Amniotic epithelial cell (primary cell): ENCODE measurements around the gene SSBP3.

Experiments
- DNase-seq: peaks from one replicate; pipeline ENCODE4 v3.0.0-alpha.2; 2010; ENCODE audit warnings: low read depth

SSBP3 gene

GRCh38 chr1:54305906-54306514 is 100.2 kb downstream of the SSBP3 start:
- DNase-seq, result no peak

DNA sequence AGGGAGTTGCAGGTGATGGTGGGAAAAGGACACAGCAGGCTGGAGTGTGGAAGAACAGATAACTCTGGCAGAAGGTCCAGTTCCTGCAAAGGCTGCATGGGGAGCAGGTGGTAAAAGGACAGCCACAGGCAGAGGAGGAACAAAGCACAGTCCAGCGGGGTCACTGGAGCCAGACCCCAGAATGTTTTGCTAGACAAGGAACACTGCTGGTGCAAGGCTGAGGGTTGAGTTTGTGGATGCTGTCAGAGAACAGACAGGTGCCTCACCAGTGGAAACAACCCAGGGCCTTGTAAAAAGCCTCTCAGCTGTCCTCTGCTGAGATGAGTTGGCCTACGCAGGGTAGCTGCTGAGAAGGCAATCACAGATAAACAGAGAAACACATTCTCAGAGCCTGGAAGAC is 101.7 kb downstream of the SSBP3 start:
- DNase-seq, result no peak

- DNase-seq, result peak; percentile 19
Measured at GRCh38 chr1:54302951-54303843, 103.0 kb downstream of the SSBP3 start.

DNA sequence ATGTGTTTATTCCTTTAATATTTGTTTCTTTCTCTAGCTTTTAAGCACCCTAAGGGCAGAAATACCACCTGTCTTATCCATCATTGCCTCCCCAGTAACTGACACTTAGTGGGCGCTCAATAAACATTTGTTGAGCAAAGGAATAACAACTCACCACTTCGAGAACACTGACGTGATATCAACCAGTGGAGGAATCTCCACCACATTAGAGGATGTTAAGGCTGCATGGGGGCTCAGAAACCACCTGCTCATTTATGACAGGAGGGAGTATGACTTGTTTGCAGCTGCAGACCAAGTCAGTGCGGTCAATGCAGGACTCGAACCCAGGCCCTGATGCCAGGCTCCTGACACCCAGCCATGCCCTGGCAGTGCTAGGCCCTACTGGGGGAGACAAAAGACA is 103.6 kb downstream of the SSBP3 start:
- DNase-seq, result no peak

DNA sequence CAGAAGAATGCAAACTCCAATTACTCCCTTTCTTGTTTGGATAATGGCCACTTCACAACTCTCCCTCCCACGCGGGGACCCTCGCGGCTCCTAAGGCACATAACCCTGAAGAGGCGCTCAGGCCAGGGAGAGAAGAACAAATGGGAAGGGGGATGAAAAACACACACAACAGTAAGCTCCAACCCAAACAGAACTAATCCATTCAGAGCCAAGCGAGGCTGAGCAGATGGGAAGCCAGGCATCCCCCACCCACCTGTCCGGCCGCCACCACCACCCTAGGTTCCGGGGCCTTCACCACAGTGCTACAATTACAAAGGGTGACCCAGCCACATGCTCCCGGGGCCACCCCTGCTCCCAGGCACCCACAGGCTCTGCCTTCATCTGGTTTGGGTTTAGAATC is 104.7 kb downstream of the SSBP3 start:
- no peak for DNase-seq

DNA sequence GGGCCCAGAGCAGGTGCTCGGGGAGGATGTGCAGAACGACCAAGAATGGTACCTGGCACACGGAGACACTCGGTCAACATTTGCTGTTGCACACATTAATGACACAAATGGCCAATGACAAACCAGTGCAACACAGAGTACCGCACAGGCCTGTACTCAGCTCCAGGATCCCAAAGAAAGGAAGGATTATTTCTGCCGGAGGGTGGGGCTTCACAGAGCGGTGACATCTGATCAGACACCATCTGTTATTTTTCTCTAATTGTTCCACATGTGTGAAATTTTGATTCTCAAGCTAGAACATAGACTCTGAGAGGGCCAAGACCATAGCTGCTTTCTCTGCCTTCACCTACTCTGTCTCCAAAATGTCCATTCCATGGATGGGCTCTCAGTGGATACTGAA is 105.8 kb downstream of the SSBP3 start:
- no peak for DNase-seq

GRCh38 chr1:54299037-54299436 is 107.2 kb downstream of the SSBP3 start:
- DNase-seq, result no peak

GRCh38 chr1:54298284-54299033 is 107.7 kb downstream of the SSBP3 start:
- DNase-seq, result peak; percentile 39

DNA sequence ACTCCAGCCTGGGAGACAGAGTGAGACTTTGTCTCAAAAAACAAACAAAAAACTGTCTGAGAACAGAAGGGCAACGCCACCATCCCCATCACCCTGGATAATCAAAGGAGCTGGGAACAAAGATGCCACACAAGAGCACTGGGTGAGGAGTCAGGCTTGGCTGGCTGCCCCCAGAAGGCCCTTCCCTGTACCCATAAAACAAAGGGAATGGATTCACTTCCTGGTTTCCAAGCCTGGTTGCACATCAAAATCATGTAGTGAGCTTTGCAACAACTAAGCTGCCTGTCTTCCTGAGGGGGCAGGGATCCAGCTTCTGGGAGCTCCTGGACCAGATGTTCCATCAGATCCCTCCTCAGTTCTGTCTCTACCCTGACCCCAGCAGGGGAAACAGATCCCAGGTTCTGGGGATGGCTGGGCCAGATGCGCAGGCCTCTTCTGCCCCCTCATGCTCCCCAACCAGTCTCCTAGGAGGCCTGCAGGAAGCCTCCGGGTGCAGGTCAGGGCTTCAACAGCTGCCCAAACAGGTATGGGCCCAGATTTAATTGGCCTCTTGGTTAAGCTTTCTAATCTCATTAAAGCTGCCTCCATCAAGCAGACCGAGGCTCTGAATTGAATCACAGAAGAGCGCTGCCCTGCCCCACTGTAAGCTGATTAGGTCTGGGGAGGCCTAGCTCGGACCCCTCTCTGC is 108.5 kb downstream of the SSBP3 start:
- DNase-seq, result no peak

GRCh38 chr1:54296666-54297065 is 109.5 kb downstream of the SSBP3 start:
- DNase-seq, result no peak

GRCh38 chr1:54294887-54295286 is 111.3 kb downstream of the SSBP3 start:
- DNase-seq, result peak; percentile 51

GRCh38 chr1:54292002-54292911 is 113.9 kb downstream of the SSBP3 start:
- no peak for DNase-seq

GRCh38 chr1:54291276-54292001 is 114.8 kb downstream of the SSBP3 start:
- DNase-seq, result no peak

- DNase-seq, result peak; percentile 66
Measured at GRCh38 chr1:54290506-54291184, 115.5 kb downstream of the SSBP3 start.

DNA sequence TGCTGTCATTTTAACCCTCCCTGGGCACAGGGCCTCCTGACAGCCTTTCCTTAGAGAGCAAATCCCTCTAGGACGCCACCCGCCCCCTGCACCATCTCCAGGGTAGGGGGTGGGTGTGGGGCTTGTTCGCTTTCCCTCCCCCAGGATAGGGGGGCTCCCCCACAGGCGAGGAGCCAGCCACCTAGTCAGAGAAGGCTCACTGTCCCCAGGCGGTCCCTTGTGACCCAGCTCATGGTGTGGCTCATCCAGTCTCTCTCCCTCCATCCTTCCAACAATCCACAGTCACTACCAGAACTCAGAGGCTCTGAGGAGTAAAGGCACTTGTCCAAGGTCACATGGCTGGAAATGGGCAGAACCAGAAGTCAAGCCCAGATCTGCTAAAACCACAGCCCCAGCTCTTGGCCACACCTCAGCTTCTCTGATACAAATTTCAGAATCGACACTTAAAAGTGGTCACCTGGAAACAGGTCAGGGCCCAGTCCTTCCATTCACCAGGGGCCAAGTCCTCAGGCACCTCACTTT is 116.4 kb downstream of the SSBP3 start:
- no peak for DNase-seq

- no peak for DNase-seq
Measured at GRCh38 chr1:54287801-54288211, 118.4 kb downstream of the SSBP3 start.

GRCh38 chr1:54287176-54287650 is 119.0 kb downstream of the SSBP3 start:
- no peak for DNase-seq

DNA sequence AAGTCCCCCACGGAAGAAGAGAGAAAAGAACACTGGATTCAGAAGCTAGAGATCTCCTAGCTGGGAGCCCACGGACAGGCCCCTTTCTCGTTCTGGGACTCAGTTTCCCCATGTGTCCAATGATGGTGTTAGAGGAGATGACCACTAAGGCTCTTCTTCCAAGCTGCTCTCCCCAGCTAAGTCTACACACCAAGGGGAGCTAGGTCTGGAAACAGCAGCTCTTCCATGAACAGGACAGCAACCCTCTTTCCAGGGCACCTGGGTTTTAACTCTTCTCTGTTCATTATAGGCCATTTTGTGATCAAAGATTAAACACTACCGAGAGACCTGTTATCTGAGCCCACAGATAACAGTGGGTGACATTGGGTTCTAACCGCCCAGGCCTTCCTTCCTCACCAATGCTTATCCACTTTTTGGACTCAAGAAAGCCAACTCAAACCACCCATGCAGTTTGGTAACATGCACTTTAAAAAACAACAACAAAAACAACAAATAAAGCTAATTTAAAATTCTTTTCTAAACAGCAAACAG is 120.3 kb downstream of the SSBP3 start:
- DNase-seq, result no peak
